HepG2 (cell line): ENCODE measurements around the gene SLC12A3. TPM values are rescaled to one million over a fixed set of nuclear protein-coding genes. Genes with fewer than 3 reads are reported as not detected.
A peak's percentile ranks its signal among the peaks of the same experiment; 100 is the strongest.

Source experiments
- AKAP8 ChIP-seq: sonication (generic); formaldehyde crosslinking; IDR thresholded peaks from 2 replicates; pipeline ENCODE4 v1.5.1; 2020; ENCODE audit warnings: mild to moderate bottlenecking, missing genetic modification reagents
- CEBPG ChIP-seq: IDR thresholded peaks from 2 replicates; pipeline ENCODE4 v1.6.1; 2016
- CREB1 ChIP-seq, 2 experiments: fragments of 450-650 bp in 1 of 2; IDR thresholded peaks; 2 replicates each; pipeline ENCODE4 v1.6.1; 2016 to 2017; ENCODE audit warnings: control low read depth in 1 of 2, mild to moderate bottlenecking in 1 of 2, missing compliant biosample characterization in 1 of 2, missing genetic modification characterization in 1 of 2
- FOXA3 ChIP-seq: IDR thresholded peaks from 2 replicates; pipeline ENCODE4 v1.6.1; 2016; ENCODE audit warnings: missing genetic modification reagents, missing compliant biosample characterization
- RBAK ChIP-seq: sonication (generic); formaldehyde crosslinking; IDR thresholded peaks from 2 replicates; pipeline ENCODE4 v1.5.1; 2020; ENCODE audit warnings: mild to moderate bottlenecking, missing genetic modification reagents
- WIZ ChIP-seq: sonication (generic); formaldehyde crosslinking; IDR thresholded peaks from 2 replicates; pipeline ENCODE4 v1.5.1; 2020; ENCODE audit warnings: mild to moderate bottlenecking, missing genetic modification reagents
- ZKSCAN1 ChIP-seq: fragments of 150-350 bp; IDR thresholded peaks from 2 replicates; pipeline ENCODE4 v1.6.1; 2014; ENCODE audit warnings: low read length
- ZNF326 ChIP-seq: sonication (generic); formaldehyde crosslinking; IDR thresholded peaks from 2 replicates; pipeline ENCODE4 v1.4.0; 2020; ENCODE audit warnings: missing genetic modification reagents, borderline replicate concordance
- ZNF552 ChIP-seq: sonication (generic); formaldehyde crosslinking; IDR thresholded peaks from 2 replicates; pipeline ENCODE4 v1.9.0; 2022; ENCODE audit warnings: missing genetic modification reagents, mild to moderate bottlenecking, borderline replicate concordance
- ZNF619 ChIP-seq: sonication (generic); formaldehyde crosslinking; IDR thresholded peaks from 2 replicates; pipeline ENCODE4 v1.4.0; 2020; ENCODE audit warnings: mild to moderate bottlenecking, missing genetic modification reagents
- polyA plus RNA-seq, 8 experiments: library from polyadenylated mRNA; depleted of rRNA in 3 of 8; stranded (reverse) in 7 of 8; unstranded in 1 of 8; fragments of >200 nt; fragmentation: Illumina TruSeq in 4 of 8; extraction: Trizol in 4 of 8; gene quantifications; 2 replicates each; pipeline versions ENCODE4 v1.2.1 to v1.2.3, GENCODE V29; 2011 to 2016; ENCODE audit warnings: low read depth in 4 of 8, missing spikeins in 1 of 8, mixed read lengths in 1 of 8; ENCODE audit not compliant: insufficient read depth in 1 of 8
- total RNA-seq, 5 experiments: library from RNA; depleted of rRNA; stranded (reverse); fragments of >200 nt; fragmentation: Illumina TruSeq; extraction: Trizol; gene quantifications; 2 replicates each; pipeline ENCODE4 v1.2.3, GENCODE V29; 2016; ENCODE audit warnings: low read depth in 1 of 5
- TF ChIP-seq, protein P1 (sequence below): sonication (generic); formaldehyde crosslinking; IDR thresholded peaks from 2 replicates; pipeline ENCODE4; 2020; ENCODE audit warnings: missing genetic modification reagents, mild to moderate bottlenecking, borderline replicate concordance
- TF ChIP-seq, protein P2 (sequence below): sonication (generic); formaldehyde crosslinking; IDR thresholded peaks from 2 replicates; pipeline ENCODE4 v1.4.0; 2020; ENCODE audit warnings: mild to moderate bottlenecking, missing genetic modification reagents
- TF ChIP-seq, protein P3 (sequence below): sonication (generic); formaldehyde crosslinking; IDR thresholded peaks from 2 replicates; pipeline ENCODE4 v1.4.0; 2020; ENCODE audit warnings: mild to moderate bottlenecking, missing genetic modification reagents
- TF ChIP-seq, protein P4 (sequence below): sonication (generic); formaldehyde crosslinking; IDR thresholded peaks from 2 replicates; pipeline ENCODE4 v1.8.0; 2023; ENCODE audit warnings: mild to moderate bottlenecking, missing genetic modification reagents

The SLC12A3 gene
- total and polyA plus RNA-seq, 2 of the 13 experiments (the other 11 are each of a cell fraction or from before 2014, with no cell fraction given), result 6.2 TPM; not detected in 1

DNA sequence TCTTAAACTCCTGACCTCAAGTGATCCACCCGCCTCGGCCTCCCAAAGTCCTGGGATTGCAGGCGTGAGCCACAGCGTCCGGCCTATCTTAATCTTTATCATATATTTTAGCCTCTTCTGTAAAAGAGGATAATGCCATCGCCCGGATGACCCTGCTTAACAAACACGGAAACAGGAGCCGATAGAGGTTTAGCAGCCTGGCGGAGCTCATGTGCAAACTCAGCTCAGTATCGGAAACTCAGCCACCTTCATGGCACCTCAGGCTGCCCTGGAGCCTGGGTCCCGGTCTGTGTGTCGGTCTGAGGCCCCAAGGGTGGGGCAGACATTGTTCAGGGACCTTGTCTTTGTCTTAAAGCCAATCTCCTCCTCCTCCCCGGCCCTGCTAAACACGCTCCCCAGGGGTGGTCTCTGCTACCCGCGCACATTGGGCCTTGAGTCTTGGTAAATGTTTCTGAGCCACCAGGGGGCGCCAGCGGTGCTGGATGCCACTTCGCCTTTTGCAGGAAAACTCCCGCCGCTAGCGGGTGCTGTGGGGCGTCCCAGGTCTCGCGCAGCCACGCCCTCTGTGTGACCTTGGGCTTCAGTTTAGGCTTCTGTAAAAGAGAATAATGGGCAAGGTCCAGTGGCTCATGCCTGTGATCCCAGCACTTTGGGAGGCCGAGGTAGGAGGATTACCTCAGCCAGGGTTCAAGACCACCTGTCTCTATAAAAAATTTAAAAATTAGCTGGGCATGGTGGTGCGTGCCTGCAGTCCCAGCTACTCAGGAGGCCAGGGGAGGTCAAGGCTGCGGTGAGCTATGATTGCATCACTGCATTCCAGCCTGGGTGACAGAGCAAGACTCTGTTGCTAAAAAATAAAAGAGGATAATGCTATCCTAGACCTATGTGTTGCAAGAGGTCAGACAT, 99.5 kb downstream of the SLC12A3 start (continued):
- TF ChIP-seq, protein P1, sequence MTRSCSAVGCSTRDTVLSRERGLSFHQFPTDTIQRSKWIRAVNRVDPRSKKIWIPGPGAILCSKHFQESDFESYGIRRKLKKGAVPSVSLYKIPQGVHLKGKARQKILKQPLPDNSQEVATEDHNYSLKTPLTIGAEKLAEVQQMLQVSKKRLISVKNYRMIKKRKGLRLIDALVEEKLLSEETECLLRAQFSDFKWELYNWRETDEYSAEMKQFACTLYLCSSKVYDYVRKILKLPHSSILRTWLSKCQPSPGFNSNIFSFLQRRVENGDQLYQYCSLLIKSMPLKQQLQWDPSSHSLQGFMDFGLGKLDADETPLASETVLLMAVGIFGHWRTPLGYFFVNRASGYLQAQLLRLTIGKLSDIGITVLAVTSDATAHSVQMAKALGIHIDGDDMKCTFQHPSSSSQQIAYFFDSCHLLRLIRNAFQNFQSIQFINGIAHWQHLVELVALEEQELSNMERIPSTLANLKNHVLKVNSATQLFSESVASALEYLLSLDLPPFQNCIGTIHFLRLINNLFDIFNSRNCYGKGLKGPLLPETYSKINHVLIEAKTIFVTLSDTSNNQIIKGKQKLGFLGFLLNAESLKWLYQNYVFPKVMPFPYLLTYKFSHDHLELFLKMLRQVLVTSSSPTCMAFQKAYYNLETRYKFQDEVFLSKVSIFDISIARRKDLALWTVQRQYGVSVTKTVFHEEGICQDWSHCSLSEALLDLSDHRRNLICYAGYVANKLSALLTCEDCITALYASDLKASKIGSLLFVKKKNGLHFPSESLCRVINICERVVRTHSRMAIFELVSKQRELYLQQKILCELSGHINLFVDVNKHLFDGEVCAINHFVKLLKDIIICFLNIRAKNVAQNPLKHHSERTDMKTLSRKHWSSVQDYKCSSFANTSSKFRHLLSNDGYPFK (CRISPR knock-in tag), result peak; percentile 33; the same call in 1 of the 2 replicates
- TF ChIP-seq, protein P2, sequence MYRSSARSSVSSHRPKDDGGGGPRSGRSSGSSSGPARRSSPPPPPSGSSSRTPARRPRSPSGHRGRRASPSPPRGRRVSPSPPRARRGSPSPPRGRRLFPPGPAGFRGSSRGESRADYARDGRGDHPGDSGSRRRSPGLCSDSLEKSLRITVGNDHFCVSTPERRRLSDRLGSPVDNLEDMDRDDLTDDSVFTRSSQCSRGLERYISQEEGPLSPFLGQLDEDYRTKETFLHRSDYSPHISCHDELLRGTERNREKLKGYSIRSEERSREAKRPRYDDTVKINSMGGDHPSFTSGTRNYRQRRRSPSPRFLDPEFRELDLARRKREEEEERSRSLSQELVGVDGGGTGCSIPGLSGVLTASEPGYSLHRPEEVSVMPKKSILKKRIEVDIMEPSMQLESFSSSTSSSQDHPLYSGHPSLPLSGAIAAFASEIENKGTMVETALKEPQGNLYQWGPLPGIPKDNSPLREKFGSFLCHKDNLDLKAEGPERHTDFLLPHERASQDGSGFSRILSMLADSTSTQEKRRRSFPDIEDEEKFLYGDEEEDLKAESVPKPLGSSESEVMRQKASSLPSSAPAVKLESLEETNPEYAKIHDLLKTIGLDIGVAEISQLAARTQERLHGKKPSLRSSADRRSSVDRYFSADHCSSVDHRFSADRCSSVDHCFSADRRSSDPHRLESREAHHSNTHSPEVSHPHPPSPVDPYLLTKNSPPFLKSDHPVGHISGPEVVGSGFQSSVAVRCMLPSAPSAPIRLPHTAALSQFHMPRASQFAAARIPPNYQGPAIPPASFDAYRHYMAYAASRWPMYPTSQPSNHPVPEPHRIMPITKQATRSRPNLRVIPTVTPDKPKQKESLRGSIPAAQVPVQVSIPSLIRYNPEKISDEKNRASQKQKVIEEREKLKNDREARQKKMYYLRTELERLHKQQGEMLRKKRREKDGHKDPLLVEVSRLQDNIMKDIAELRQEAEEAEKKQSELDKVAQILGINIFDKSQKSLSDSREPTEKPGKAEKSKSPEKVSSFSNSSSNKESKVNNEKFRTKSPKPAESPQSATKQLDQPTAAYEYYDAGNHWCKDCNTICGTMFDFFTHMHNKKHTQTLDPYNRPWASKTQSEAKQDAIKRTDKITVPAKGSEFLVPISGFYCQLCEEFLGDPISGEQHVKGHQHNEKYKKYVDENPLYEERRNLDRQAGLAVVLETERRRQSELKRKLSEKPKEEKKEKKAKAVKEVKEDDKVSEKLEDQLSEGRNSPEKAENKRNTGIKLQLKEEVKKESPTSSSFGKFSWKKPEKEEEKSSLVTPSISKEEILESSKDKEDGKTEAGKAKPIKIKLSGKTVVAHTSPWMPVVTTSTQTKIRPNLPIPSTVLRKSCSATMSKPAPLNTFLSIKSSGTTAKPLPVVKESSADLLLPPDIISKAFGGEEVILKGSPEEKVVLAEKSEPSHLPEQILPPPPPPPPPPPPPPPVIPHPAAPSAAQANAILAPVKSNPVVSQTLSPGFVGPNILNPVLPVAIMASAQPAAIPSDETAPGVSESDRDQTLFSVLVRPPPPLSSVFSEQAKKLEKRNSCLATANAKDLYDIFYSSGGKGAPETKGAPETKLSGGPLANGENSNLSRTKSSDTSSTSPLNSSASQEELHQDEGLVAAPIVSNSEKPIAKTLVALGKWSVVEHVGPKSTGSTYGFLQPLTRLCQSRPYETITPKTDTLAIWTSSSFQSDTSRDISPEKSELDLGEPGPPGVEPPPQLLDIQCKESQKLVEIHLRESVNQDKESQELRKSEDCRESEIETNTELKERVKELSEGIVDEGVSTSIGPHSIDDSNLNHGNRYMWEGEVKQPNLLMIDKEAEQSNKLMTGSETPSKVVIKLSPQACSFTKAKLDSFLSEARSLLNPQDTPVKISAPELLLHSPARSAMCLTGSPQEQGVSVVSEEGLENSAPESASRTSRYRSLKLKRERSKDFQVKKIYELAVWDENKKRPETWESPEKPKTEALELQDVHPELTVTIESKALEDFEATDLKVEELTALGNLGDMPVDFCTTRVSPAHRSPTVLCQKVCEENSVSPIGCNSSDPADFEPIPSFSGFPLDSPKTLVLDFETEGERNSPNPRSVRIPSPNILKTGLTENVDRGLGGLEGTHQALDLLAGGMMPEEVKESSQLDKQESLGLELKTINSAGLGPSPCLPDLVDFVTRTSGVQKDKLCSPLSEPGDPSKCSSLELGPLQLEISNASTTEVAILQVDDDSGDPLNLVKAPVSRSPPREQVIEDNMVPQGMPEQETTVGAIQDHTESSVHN (CRISPR knock-in tag), result no peak
- TF ChIP-seq RBAK (CRISPR knock-in tag), result no peak
- TF ChIP-seq FOXA3 (CRISPR knock-in tag), result no peak; the same call in 1 of the 2 replicates
- TF ChIP-seq, protein P3, sequence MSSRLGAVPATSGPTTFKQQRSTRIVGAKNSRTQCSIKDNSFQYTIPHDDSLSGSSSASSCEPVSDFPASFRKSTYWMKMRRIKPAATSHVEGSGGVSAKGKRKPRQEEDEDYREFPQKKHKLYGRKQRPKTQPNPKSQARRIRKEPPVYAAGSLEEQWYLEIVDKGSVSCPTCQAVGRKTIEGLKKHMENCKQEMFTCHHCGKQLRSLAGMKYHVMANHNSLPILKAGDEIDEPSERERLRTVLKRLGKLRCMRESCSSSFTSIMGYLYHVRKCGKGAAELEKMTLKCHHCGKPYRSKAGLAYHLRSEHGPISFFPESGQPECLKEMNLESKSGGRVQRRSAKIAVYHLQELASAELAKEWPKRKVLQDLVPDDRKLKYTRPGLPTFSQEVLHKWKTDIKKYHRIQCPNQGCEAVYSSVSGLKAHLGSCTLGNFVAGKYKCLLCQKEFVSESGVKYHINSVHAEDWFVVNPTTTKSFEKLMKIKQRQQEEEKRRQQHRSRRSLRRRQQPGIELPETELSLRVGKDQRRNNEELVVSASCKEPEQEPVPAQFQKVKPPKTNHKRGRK (CRISPR knock-in tag), result no peak
- TF ChIP-seq ZKSCAN1, result 0 out of 2 replicates have a peak, but pooled peaks have one; percentile 18
- no peak for TF ChIP-seq CREB1 (IDR thresholded peaks at IDR 0.05)
- TF ChIP-seq CREB1 (CRISPR knock-in tag; IDR thresholded peaks at IDR 0.05), result peak; percentile 67
- TF ChIP-seq, protein P4, sequence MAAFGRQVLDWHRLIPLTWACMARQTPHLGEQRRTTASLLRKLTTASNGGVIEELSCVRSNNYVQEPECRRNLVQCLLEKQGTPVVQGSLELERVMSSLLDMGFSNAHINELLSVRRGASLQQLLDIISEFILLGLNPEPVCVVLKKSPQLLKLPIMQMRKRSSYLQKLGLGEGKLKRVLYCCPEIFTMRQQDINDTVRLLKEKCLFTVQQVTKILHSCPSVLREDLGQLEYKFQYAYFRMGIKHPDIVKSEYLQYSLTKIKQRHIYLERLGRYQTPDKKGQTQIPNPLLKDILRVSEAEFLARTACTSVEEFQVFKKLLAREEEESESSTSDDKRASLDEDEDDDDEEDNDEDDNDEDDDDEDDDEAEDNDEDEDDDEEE, result no peak
- TF ChIP-seq ZNF552 (CRISPR knock-in tag), result 0 out of 2 replicates have a peak, but pooled peaks have one; percentile 69
- TF ChIP-seq ZNF326 (CRISPR knock-in tag), result no peak
- no peak for TF ChIP-seq ZNF619 (CRISPR knock-in tag)
- 0 out of 2 replicates have a peak, but pooled peaks have one; percentile 60 for TF ChIP-seq AKAP8 (CRISPR knock-in tag)
- peak; percentile 72; the same call in 1 of the 2 replicates for TF ChIP-seq WIZ (CRISPR knock-in tag)
- peak; percentile 98 for TF ChIP-seq CEBPG (CRISPR knock-in tag)
